ENCODE measurements around the gene DOCK1.

Gene DOCK1

DNA sequence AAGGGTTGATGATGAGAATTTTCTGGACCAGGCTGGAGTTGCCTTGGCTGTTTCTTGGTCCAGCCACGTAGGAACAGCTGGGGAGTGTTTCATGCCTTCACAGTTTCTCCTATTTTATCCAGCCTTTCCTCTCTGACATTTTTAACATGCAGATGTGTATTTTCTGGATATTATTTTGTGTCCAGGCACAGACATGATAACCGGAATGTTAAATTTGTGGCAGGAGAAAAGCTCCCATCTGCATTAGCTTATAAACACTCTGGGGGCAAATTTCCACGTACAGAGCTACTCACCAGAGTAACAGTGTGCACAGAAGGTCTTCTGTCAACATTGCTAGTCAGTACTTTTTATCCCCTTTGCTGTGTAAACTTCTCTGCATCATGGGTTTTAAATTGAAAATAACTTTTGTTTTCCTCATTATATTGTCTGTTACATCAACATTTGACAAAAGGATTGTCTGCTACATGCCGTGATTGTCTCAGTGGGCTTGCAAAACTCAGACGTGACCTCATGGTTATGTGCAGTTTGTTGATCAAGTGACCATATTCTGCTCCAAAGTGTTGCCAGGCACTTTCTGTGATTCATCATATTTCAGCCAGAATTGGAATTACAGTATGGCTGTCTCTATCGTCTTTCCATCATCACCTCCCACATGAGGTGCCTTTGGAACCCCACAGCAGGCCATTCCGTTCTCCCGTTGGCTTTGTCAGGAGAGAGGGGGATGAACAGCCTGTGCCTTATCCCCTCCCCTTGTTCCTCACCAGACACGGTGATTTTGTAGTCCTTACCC lies 249.8 kb downstream of the DOCK1 start:
- TF ChIP-seq, protein P1, sequence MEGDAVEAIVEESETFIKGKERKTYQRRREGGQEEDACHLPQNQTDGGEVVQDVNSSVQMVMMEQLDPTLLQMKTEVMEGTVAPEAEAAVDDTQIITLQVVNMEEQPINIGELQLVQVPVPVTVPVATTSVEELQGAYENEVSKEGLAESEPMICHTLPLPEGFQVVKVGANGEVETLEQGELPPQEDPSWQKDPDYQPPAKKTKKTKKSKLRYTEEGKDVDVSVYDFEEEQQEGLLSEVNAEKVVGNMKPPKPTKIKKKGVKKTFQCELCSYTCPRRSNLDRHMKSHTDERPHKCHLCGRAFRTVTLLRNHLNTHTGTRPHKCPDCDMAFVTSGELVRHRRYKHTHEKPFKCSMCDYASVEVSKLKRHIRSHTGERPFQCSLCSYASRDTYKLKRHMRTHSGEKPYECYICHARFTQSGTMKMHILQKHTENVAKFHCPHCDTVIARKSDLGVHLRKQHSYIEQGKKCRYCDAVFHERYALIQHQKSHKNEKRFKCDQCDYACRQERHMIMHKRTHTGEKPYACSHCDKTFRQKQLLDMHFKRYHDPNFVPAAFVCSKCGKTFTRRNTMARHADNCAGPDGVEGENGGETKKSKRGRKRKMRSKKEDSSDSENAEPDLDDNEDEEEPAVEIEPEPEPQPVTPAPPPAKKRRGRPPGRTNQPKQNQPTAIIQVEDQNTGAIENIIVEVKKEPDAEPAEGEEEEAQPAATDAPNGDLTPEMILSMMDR (IDR thresholded peaks at IDR 0.05; ENCODE audit: extremely low read depth, missing control alignments): no peak
- DNase-seq (ENCODE audit: low spot score): no peak

DNA sequence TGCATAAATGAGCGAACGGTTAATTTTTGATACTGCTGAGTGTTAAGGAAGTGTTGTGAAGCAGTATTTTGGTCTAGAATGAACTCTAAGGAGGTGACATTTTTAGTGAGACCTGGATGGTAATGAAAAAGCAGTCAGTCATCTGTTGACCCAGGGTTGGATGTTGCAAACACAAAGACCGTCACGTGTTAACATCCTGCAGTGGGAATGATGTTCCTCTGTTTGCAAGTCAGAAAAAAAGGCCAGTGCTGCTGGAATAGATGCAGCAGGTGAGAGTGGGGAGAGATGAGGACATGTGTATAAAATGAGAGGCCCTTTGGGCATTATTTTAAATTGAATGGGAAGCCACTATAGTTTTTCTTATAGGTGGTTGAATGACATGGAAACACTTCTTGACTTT lies 251.9 kb downstream of the DOCK1 start:
- no peak for DNase-seq (ENCODE audit: low spot score)

GRCh38 chr10:127157506-127158200 lies 252.4 kb downstream of the DOCK1 start:
- TF ChIP-seq, protein P1 (IDR thresholded peaks at IDR 0.05; ENCODE audit: extremely low read depth, missing control alignments): no peak
- DNase-seq (ENCODE audit: low spot score): no peak

More for the DNA sequence above, 251.9 kb downstream of the DOCK1 start:
- TF ChIP-seq, protein P1 (IDR thresholded peaks at IDR 0.05; ENCODE audit: extremely low read depth, missing control alignments): no peak

DNA sequence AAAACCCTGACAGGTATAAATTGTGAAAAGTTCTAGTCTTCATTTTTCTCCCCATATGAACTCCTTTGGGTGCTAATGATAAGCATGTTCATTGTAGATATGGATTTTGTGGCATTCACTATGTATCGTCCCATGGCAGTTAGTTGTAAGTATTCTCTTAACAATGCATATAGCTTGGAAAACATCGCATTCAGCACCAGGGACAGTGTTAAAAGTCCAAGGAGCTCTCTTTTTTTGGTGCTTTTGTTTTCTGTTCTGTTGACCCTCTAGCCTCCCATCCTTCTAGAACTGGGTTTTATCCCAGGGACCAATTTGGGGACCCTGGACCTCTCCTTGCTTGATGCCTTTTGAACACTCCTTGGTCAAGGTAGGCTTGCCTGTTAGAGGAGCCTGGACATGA lies 253.4 kb downstream of the DOCK1 start:
- no peak for DNase-seq (ENCODE audit: low spot score)
- TF ChIP-seq, protein P1 (IDR thresholded peaks at IDR 0.05; ENCODE audit: extremely low read depth, missing control alignments): no peak

DNA sequence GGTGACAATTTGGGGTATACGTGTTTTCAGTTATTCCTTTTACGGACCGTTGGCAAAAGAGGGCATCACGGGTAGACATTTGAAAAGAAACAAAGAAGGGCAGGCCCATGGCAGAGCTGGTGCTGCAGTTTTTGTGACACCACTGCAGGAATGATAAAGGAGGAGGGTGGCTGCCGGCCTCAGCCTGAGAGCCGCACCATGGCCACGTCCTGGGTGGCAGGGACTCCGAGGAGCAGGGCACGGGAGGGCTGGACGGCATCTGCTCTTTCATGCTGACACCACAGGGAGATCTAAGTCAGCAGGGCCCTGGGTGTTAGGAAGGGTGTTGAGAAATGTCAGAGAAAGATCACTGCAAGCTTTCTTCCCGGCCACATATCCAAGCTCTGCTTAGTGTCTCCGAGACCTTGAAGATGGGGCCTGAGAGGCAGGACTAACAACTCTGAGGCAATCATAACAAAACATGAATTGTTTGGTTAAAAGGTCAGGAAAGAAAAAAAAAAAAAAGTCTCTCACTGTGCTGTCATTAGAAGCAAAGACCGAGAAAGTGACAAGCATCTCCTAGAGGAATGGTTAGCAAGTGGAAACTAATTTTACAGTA lies 254.5 kb downstream of the DOCK1 start:
- TF ChIP-seq, protein P1 (IDR thresholded peaks at IDR 0.05; ENCODE audit: extremely low read depth, missing control alignments): no peak
- DNase-seq (ENCODE audit: low spot score): no peak

GRCh38 chr10:127161482-127161881 lies 256.3 kb downstream of the DOCK1 start:
- TF ChIP-seq, protein P1 (IDR thresholded peaks at IDR 0.05; ENCODE audit: extremely low read depth, missing control alignments): no peak
- no peak for DNase-seq (ENCODE audit: low spot score)

DNA sequence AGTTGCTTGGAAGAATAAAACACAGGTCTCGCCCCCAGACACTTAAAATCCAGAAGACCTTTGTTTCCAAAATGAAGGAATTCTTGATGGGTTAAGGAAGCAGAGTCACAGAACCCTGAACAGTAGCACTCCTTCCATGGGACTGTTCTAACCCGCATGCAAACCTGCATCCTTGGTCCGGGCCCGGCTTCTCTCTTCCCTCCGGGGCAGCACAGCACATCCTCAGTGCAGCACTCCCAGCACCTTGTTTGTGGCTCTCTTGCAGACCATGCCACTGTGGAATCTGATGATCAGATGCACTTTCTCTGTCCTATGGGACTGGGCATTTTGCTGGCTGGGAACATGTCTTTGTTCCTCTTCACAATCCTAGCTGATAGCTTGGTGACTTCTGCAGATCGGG lies 257.6 kb downstream of the DOCK1 start:
- no peak for DNase-seq (ENCODE audit: low spot score)
- TF ChIP-seq, protein P1 (IDR thresholded peaks at IDR 0.05; ENCODE audit: extremely low read depth, missing control alignments): no peak
